ENCODE data around the gene EPHA7.

Gene EPHA7

DNA sequence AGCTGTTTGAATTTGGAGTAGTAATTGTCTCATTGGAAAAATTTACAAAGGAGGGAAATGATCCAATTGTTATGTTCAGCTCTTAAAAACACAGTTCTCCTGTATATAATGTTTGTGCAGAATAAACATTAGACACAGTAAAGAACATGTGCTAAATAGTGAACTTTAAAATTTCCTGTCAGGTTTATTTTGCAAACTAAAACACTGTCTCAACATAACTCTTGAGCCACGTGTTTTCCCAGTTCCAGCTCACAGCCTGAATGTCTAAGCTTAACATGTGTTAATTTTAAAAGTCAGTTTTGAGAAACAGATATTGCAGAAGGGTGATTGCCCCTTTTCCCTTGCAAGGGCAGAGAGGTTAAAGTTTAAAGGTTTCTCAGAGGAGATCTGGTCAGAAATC is 20.6 kb downstream of the EPHA7 start:
- DNase-seq: no peak
- in situ Hi-C loops (cut with MboI; ENCODE audit: low pct_unique_long_range_greater_than_20kb, low sequenced_read_pairs): no loop called here

DNA sequence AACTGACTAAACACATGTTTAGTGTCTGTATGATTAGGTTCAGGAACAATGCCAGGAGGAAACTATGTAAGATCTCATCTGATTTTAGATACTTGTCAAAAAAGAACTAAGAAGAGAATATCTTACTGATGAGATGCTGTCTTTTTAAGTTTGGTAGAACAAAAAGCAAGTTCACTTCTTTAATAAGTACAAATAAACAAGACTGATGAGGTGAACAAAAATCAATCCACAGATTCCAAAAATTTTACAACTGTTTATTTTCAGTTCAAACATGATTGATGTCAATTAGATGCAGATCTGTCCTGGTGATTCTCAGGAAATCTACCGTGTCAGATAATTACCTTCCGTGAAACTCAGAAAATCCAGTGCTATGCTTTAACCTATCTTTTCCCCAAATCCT is 24.9 kb downstream of the EPHA7 start:
- no peak for DNase-seq
- in situ Hi-C loops (cut with MboI; ENCODE audit: low pct_unique_long_range_greater_than_20kb, low sequenced_read_pairs): no loop called here

DNA sequence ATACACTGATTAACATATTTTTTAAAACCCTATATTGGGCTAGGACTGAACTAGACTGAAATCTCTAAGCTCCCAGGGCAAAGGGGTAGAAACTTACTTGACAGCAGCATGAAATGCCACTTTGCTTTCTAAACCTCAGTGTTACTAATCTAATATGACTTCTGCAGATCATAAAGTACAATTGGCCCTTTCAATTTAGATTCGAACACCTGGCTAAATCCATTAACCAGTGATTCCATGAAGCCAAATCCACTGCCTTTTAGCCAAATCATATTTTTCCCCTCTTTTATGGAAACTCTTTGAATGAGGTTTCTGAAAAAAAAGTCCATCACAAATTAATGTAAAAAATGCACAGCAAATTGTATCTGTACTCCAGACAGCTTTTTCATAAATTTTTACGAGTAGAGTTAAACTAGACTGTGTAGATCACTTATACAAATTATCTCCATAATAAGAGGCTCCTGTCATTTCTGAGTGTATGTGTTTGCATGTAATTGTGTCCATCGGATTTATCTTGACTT is 25.7 kb downstream of the EPHA7 start:
- in situ Hi-C loops (cut with MboI; ENCODE audit: low pct_unique_long_range_greater_than_20kb, low sequenced_read_pairs): no loop called here
- no peak for DNase-seq

DNA sequence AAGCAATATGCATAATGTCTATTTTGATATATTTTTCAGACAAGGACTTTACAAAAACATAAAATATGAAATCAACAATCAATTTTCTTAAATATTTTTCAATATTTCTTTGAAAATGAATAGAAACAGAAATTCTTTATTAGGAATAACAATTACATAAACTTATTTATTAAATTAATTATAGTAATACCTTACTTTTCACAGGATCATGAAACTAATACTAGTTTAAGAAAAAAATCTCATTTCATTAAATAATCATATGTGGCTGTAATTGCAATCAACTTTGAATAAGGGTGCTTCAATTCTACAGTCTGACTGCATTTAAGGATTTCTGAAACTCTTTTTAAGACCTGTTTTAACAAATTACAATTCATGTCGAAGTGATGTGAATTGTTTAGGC is 26.6 kb downstream of the EPHA7 start:
- DNase-seq: no peak
- in situ Hi-C loops (cut with MboI; ENCODE audit: low pct_unique_long_range_greater_than_20kb, low sequenced_read_pairs): no loop called here

DNA sequence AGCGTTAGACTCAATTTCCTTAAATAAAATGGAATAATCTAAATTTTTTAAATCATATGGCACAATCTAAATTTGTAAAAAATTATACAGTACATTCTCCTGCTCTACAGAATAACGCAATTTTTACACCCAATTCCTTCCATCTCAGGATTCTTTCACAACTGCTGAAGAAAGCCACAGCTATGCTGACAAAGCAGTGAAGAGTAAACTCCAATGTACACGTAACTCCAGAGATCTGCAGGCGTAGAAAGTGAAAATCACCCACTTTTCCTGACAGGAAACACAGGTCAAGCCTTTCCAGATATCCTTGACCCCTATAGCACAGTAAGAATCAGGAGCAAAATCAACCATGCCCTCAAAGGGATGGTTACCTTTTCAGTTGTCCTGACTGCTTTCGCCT is 27.4 kb downstream of the EPHA7 start:
- in situ Hi-C loops (cut with MboI; ENCODE audit: low pct_unique_long_range_greater_than_20kb, low sequenced_read_pairs): no loop called here
- DNase-seq: no peak

DNA sequence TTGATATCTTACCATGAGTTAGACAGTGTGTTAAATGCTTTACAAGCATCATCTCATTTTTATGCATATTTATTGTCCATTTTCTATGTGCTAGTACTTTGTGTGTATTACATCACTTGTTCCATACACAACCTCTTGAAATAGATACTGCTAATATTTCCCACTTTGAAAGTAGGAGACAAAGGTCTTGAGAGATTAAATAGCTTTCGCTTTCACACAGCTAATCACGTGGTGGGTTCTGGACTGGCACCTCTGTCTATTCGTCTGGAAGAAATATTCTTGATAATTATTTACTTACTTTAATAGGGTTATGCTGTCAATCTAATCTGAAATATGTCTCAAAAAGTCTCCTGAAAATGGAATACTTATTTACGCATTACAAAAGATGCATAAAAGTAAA is 30.2 kb downstream of the EPHA7 start:
- in situ Hi-C loops (cut with MboI; ENCODE audit: low pct_unique_long_range_greater_than_20kb, low sequenced_read_pairs): no loop called here
- DNase-seq: no peak

DNA sequence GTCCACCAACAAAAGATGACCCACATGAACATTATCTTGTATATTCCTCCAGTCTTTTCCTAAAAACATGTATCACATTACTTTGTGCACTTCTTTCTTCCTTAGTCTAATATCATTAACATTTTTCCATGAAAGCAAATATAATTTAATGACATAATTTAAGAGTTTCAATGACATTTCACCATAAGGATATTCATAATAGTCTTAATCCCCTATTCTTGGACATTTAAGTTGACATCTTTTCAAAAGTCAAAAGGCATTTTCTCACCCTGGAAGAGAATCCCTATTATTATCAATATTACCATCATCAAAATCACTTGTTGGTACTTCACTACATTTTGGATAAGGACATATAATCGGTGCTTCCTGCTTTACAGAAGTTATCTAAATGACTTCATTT is 31.3 kb downstream of the EPHA7 start:
- in situ Hi-C loops (cut with MboI; ENCODE audit: low pct_unique_long_range_greater_than_20kb, low sequenced_read_pairs): no loop called here
- DNase-seq: no peak

DNA sequence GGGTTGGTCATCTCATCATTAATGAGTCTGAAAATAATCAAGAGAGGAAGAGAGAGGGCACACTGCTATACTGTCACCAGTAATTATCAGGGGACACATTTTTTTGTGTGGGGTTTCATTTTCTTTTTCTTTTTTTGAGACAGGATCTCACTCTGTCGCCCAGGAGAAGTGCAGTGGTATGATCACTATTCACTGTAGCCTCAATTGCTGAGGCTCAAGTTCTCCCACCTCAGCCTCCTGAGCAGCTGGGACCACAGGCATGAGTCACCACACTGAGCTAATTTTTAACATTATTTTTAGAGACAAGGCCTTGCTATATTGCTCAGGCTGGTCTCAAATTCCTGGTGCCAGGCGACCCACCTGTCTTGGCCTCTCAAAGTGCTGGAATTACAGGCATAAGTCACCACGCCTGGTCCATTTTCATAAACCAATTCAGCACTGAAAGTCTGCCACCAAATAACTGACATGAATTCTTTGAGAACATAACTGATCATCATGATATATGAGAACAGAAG is 43.3 kb downstream of the EPHA7 start:
- no peak for DNase-seq
- in situ Hi-C loops (cut with MboI; ENCODE audit: low pct_unique_long_range_greater_than_20kb, low sequenced_read_pairs): no loop called here

DNA sequence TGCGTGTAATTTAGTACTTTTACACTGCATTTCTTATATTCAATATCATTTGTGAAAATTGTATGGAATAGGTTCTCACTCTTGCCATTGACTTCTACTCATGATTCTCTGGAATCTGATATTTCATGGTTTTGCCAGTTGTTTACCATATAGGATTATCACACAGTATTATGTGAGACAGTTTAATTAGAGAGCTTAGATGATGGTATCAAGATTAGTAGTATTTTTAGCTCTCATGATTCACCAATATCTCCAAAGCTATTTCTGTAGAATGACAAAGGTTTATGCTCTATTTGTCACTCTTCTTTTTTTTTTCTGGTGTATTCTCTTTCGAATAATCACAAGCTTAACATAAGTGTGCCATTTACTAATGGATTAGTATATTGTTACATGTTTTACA is 45.9 kb downstream of the EPHA7 start:
- DNase-seq: no peak
- in situ Hi-C loops (cut with MboI; ENCODE audit: low pct_unique_long_range_greater_than_20kb, low sequenced_read_pairs): no loop called here

DNA sequence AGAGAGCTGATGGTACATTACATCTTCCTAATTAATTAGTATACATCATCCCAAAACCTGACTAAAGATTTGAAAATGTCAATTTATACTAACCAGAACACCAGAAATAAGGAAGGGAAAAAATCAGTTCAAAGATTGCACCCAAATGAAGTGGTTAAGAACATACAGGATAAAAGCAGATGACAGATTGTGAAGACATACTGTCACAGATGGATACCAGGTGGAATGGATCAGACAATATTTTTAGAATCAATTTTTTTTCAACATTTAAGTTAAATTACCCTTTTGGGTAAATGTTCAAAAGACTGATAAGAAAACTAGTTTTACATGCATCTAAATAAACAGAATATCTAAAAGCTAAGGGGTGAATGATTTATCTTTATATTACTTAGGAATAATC is 47.6 kb downstream of the EPHA7 start:
- no peak for DNase-seq
- in situ Hi-C loops (cut with MboI; ENCODE audit: low pct_unique_long_range_greater_than_20kb, low sequenced_read_pairs): no loop called here

DNA sequence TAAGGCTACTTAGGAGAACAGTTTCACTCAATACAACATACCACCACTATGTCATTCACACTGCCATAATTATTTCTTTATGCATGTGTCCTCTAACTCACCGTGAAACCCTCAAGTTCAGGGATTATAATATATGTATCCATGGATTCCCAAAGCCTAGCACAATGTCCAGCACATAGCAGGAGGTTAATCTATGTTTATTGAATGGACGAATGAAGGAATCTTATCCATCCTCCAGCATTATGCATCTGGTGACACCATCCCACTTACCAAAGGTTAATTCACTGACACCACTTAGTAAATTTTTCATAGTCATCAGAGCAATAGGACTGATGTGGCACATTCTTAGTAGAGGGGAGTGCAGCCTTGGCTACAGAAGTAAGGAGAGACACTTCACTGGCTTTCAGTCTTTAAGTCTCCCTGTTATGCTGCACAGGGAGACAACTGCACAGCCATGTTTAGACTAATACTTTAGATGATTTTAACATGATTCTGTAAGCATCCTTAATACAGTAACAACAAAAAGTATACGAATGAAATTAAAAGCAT is 49.7 kb downstream of the EPHA7 start:
- no peak for DNase-seq
- in situ Hi-C loops (cut with MboI; ENCODE audit: low pct_unique_long_range_greater_than_20kb, low sequenced_read_pairs): no loop called here

DNA sequence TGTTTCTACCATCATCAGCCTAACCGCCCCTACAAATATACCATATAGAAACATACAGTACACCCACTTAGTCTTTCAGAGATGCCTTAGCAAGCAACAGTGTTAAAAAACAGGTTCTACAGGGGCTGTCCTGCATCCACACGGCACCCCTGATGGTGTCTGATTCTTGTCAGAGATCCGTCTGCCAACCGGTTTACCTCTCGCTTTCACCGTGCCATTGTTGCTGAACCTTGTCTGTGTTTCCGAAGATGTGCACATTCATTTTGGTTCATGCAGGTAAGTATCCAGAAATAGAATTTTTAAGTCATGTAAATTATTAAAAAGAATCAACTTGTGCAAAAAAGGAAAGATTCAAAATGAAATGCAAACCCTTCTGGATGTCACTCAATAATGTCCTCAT is 52.9 kb downstream of the EPHA7 start:
- in situ Hi-C loops (cut with MboI; ENCODE audit: low pct_unique_long_range_greater_than_20kb, low sequenced_read_pairs): no loop called here

DNA sequence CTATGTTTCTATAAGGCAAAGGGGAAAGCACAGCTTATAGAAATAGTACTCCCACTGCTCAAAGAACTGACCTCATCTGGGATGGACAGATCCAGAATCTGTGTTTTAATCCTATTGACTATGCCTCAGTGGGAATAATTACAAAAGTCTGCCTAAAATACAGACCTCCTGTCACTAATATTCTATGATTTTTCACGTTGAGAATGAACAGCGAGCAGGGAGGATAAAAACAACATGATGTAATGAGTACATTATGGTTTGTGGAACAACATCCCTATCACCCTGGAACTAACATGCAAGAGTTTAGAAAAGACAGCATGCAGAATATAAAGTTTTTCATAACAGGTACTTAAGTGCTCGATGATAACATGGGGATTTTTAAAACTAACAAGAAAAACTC is 53.9 kb downstream of the EPHA7 start:
- DNase-seq: no peak
- in situ Hi-C loops (cut with MboI; ENCODE audit: low pct_unique_long_range_greater_than_20kb, low sequenced_read_pairs): no loop called here

More for the DNA sequence above, 52.9 kb downstream of the EPHA7 start:
- DNase-seq: no peak

DNA sequence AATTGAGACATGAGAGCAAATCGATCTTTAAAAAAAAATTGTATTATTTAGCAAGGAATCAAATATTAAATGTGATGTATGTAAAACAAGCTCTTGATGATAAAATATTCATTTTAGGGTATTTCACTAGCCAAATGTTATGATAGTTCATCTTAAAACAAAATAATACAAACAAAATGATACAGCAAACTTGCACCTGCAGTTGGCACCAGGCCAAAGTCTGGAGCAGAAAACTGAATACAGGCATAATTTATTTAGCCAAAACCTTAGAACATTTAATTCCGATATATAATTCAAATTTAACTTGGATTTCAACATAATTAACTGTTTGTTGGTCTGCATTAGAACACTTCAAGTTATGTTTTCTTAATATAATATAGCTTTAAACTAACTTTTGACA is 60.9 kb downstream of the EPHA7 start:
- in situ Hi-C loops (cut with MboI; ENCODE audit: low pct_unique_long_range_greater_than_20kb, low sequenced_read_pairs): no loop called here
- no peak for DNase-seq

DNA sequence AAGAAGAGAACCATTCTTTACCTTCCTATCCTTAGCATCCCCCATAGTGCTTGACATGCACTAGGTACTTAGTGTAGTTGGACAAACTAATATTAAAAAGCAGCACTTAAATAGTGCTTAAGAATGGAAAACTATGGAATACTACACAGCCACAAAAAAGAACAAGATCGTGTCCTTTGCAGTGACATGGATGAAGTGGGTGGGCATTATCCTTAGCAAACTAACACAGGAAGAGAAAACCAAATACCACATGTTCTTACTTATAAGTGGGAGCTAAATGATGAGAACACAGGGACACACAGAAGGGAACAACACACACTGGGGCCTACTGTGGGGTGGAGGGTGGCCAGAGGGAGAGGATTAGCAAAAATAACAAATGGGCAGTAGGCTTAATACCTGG is 66.8 kb downstream of the EPHA7 start:
- in situ Hi-C loops (cut with MboI; ENCODE audit: low pct_unique_long_range_greater_than_20kb, low sequenced_read_pairs): no loop called here
- no peak for DNase-seq

DNA sequence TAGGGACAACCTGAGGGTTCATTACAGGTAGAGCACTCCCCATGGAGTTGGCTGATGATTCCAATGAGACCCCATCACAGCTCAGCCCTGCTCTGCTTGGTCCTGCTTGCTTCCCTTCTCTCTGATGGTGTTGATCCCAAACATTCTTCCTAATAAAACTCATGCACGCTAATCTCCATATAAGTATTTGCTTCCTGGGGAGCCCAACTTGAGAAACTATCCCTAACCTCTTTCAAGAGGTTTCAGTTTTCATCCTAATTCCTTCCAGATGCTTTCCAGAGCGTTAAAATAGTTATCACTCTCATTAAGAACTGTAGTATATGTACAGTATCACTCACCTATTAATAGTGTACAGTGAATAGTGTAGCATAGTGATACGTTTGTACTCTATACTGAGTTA is 68.1 kb downstream of the EPHA7 start:
- DNase-seq: no peak
- in situ Hi-C loops (cut with MboI; ENCODE audit: low pct_unique_long_range_greater_than_20kb, low sequenced_read_pairs): no loop called here

DNA sequence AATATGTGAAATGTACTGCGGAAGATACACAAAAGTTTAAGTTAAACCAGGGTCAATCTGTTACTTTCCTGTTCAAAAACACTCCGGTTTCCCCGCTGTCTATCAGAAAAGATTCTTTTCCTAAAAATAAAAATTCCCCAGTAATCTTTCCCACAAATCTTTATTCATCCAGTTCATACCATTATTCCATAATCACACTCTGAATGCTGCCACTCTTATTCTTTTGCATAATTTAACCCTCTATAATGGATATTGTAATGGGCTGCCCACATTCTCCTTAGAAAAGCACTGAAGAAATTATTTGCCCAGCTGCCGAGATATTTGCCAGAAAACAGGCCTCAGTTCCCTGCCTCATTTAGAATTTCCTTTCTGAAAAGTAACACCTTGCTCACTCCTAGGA is 68.6 kb downstream of the EPHA7 start:
- in situ Hi-C loops (cut with MboI; ENCODE audit: low pct_unique_long_range_greater_than_20kb, low sequenced_read_pairs): no loop called here
- DNase-seq: no peak

DNA sequence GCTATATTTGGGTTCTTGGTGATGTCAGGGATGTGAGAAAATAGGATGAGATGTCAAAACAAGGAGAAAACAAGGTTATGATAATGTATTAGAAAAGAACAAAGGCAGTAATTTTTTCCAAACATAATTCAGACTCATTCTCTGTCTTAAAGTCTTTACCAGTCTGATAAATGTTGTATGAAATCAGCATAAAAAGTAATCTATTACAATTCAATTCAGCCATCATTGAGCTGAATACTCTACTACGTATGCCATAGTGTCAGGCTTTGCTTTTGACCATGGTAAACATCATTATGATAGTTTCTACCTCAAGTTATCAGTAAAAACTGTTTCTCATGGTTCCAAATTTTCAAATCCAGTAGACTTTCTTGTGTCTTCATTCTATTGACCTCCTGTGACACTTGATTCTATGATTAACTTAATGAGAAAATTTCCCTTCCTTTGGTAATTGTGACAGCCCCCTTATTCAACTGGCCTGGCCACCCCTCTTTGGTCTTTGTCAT is 75.0 kb downstream of the EPHA7 start:
- no peak for DNase-seq
- in situ Hi-C loops (cut with MboI; ENCODE audit: low pct_unique_long_range_greater_than_20kb, low sequenced_read_pairs): no loop called here

DNA sequence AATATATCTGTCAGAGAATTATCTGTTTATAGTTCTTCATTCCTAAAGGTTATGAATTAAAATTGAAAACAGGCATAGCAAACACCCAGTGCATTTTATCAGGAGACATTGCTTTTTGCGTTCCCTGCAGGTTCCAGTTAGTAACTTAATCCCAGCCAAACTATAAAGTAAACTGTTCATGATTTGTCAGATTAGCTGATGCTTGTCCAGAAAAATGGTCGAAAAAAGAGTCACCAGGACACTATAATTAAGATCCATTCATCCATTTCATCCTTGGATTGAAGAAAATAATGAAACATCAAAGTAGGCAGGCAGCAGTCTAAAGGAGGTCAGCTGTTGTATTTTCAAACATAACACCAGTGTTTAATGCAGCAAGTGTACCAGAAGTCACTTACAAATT is 75.9 kb downstream of the EPHA7 start:
- DNase-seq: no peak
- in situ Hi-C loops (cut with MboI; ENCODE audit: low pct_unique_long_range_greater_than_20kb, low sequenced_read_pairs): no loop called here

DNA sequence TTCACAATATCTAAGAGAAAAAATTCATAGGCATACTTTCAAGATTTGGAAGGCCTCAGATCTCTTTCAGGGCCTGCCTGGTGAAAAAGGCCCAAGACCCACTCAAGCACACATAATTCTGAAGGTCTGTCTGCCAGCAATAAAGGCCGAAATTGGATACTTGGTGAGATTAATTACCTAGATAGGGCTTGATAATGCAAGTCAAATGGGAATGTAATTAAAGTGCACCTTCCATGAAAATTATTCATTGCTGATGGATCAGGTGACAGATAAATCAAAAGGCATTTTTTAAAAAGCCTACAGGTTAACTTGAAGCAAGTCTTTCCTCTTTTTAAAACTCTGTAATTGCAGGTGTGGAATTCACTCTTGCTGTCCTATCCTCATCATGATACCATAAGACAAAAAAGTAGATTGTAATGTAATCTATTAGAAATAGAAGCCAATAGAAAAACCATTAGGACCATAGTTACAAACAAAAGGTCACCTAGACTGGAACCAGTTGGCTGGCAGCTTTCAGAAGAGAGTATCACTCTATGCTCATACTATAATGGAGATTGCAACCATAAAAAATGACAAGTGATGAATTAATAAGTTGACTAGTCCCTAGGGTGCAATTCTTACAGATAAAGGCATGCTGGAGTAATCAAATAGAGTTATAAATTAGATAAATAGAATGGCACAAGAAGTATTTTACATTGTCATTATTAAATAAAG is 77.3 kb downstream of the EPHA7 start:
- DNase-seq: no peak
- in situ Hi-C loops (cut with MboI; ENCODE audit: low pct_unique_long_range_greater_than_20kb, low sequenced_read_pairs): no loop called here
